Endothelial cell (in vitro differentiated cells): ENCODE measurements around the gene USP9X. TPM values are rescaled to one million over a fixed set of nuclear protein-coding genes. Genes with fewer than 3 reads are reported as not detected.
A peak's percentile ranks its signal among the peaks of the same experiment; 100 is the strongest.
"Not testable (repeated sequence)": the region's sequence is repeated elsewhere in the genome, so short reads cannot be mapped to it uniquely, and the experiment has no call there.

ENCODE experiments used
- DNase-seq: peaks from one replicate; pipeline ENCODE4 v3.0.0; 2021; ENCODE audit warnings: low spot score
- H3K27ac Mint-ChIP-seq: one replicate; pipeline ENCODE4 v1.8.0; 2021; ENCODE audit warnings: mixed read lengths, inconsistent platforms; ENCODE audit not compliant: unreplicated experiment
- H3K27me3 Mint-ChIP-seq: one replicate; pipeline ENCODE4 v1.8.0; 2021; ENCODE audit warnings: mild to moderate bottlenecking, moderate library complexity, mixed read lengths, inconsistent platforms; ENCODE audit not compliant: unreplicated experiment
- H3K36me3 Mint-ChIP-seq: one replicate; pipeline ENCODE4 v1.8.0; 2021; ENCODE audit warnings: mild to moderate bottlenecking, low read depth, mixed read lengths, inconsistent platforms; ENCODE audit not compliant: unreplicated experiment
- H3K4me1 Mint-ChIP-seq: one replicate; pipeline ENCODE4 v1.8.0; 2021; ENCODE audit warnings: mild to moderate bottlenecking, mixed read lengths, inconsistent platforms; ENCODE audit not compliant: unreplicated experiment
- H3K4me3 Mint-ChIP-seq: one replicate; pipeline ENCODE4 v1.8.0; 2021; ENCODE audit warnings: mild to moderate bottlenecking, mixed read lengths, inconsistent platforms; ENCODE audit not compliant: unreplicated experiment
- H3K9me3 Mint-ChIP-seq: one replicate; pipeline ENCODE4 v1.8.0; 2021; ENCODE audit warnings: mixed read lengths, inconsistent platforms; ENCODE audit not compliant: unreplicated experiment
- total RNA-seq: library from RNA; stranded (reverse); fragmentation: NEBNext Ultra II Directional; extraction: Animal tissue kit (Norgen Biotek cat#: 25700); gene quantifications from one replicate; pipeline ENCODE4 v1.2.1, GENCODE V29; 2021; ENCODE audit not compliant: unreplicated experiment
- TF ChIP-seq, protein P1 (sequence below): fragments of 200-600 bp; sonication (generic); IDR thresholded peaks from one replicate; pipeline ENCODE4 v1.5.0; 2021; ENCODE audit warnings: antibody characterized with exemption; ENCODE audit not compliant: unreplicated experiment

The USP9X gene
- total RNA-seq, 1 donor from 2014 or later: 72.9 TPM

DNA sequence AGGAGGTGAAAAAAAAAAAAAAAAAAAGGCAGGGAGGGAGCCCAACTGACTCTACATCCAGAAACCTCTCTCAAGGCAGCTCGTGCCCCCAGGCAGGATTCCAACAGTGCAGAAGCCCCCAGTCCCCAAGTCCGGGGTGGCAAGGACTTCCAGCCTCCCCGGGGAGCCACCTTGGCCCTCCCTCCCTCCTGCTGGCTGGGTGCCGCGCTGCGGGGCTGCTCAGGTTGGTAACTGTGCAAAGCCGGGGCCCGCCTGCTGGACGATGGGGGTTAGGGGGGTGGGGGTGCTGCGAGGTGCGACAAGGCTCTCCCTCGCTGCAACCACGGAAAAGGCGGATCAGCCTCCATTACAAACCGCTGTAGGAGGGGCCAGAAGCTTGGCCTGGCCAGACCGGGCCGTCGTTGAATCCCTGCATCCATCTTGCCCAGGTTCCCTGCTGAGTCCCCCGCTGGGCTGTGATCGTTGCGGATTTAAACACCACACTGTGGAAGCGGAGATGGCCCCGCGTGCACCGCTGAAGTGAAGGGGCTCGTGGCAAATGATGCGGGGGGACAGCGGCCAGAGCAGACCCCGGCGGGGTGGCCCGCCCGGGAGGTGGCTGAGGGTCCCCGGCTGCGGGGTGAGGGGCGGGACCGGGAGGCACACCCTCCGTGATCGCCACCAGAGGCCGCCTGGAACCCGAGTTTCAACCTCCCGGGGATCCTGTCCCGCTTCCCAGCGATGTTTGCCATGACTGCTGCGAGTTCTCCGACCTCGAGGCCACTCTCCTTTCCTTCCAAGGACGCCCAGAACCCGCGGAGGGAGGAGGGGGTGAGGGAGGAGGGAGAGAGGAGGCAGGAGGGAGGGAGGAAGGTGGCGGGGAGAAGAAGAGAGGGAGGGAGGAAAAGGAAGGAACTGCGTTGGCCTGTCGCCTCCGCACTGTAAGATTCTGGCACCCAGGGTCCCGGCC, 190.7 kb downstream of the USP9X start:
- Mint-ChIP-seq H3K9me3 (no peaks in the 10 kb centered on the region), H3K4me3 (peak overlapping the region; percentile 84), H3K27ac (no peak overlapping the region), H3K4me1 (no peaks in the 10 kb centered on the region), H3K27me3 (peaks cover 3% of the 10 kb centered on the region), H3K36me3 (no peaks in the 10 kb centered on the region)
- DNase-seq: peak; percentile 61
- TF ChIP-seq, protein P1, sequence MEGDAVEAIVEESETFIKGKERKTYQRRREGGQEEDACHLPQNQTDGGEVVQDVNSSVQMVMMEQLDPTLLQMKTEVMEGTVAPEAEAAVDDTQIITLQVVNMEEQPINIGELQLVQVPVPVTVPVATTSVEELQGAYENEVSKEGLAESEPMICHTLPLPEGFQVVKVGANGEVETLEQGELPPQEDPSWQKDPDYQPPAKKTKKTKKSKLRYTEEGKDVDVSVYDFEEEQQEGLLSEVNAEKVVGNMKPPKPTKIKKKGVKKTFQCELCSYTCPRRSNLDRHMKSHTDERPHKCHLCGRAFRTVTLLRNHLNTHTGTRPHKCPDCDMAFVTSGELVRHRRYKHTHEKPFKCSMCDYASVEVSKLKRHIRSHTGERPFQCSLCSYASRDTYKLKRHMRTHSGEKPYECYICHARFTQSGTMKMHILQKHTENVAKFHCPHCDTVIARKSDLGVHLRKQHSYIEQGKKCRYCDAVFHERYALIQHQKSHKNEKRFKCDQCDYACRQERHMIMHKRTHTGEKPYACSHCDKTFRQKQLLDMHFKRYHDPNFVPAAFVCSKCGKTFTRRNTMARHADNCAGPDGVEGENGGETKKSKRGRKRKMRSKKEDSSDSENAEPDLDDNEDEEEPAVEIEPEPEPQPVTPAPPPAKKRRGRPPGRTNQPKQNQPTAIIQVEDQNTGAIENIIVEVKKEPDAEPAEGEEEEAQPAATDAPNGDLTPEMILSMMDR: no peak

DNA sequence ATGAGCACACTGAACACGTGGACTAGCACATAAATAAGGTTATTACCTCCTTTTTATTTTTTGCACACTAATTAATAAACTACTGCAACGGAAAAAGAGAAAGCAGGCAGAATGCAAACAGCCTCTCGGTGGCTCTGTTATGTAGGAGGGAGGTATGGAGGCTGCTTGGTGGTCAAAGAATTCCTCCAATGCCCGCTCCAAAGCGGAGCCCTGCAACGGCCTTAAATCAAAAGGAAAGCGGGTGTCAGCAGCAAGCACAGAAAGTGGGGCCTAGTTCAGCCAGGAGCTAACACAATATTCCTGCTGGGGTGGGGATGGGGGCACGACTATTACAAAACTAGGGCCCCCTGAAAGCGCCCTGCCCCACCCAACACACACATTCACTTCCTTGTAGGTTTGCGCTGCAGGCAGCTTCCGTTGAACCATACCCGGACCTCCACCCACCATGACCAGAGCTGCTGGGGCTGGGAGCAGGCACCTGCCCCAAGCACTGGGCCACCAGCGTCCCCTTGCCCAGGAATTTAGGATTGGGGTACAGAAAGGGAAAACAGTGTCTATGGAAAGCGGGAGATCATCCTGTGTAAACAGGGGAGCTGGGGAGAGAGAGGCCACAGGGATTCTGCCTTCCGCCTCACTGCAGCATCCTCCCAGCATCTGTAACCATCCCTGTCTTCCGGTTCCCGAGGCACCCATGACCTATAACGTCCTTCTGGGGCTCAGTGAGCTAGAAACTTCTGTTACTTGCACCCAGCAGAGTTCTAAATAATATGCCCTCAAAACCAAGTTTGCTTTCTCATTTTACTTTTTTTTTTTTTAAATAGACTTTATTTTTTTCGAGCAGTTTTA, 191.6 kb downstream of the USP9X start:
- DNase-seq: no peak
- H3K4me3 Mint-ChIP-seq: peak overlapping the region; percentile 11
- H3K36me3 Mint-ChIP-seq: no peaks in the 10 kb centered on the region
- TF ChIP-seq, protein P1: no peak
- no peaks in the 10 kb centered on the region for H3K9me3 Mint-ChIP-seq
- H3K27me3 Mint-ChIP-seq: peaks cover 3% of the 10 kb centered on the region
- H3K4me1 Mint-ChIP-seq: no peaks in the 10 kb centered on the region
- no peak overlapping the region for H3K27ac Mint-ChIP-seq

DNA sequence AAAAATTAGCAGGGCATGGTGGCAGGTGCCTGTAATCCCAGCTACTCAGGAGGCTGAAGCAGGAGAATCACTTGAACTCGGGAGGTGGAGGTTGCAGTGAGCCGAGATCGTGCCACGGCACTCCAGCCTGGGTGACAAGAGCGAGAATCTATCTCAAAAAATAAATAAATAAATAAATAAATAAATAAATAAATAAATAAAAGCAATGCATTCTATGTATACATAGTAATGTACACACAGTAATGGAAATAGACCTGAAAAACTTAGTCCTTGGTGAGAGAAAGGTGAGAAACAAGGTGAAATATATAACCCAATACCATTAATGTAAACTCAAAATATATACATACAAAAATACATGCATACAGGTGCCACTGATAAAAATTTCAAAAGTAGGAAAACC, 197.1 kb downstream of the USP9X start:
- H3K27me3 Mint-ChIP-seq, H3K27ac Mint-ChIP-seq, H3K4me3 Mint-ChIP-seq, H3K36me3 Mint-ChIP-seq, DNase-seq, H3K9me3 Mint-ChIP-seq, H3K4me1 Mint-ChIP-seq: not testable (repeated sequence)

DNA sequence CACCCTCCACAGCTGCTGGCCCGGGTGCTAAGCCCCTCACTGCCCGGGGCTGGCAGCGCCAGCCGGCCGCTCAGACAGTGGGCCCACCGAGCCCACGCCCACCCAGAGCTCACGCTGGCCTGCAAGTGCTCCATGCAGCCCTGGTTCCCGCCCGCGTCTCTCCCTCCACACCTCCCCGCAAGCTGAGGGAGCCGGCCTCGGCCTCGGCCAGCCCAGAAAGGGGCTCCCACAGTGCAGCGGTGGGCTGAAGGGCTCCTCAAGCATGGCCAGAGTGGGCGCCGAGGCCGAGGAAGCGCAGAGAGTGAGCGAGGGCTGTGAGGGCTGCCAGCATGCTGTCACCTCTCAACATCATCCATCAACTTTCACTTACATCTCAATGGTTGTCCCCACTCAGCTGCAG, 200.7 kb downstream of the USP9X start:
- H3K4me1 Mint-ChIP-seq, DNase-seq, H3K36me3 Mint-ChIP-seq, H3K9me3 Mint-ChIP-seq, H3K4me3 Mint-ChIP-seq, H3K27me3 Mint-ChIP-seq, H3K27ac Mint-ChIP-seq: not testable (repeated sequence)

Other genes with a start within 250 kb of the USP9X start
- gene DDX3X, start 248.7 kb downstream of the USP9X start, total RNA-seq: 265 TPM